NCI-H510A treated with DMSO at 0.1 percent for 48 hours (cell line): ENCODE measurements around the gene C10orf143.
"Not testable (repeated sequence)": the region's sequence is repeated elsewhere in the genome, so short reads cannot be mapped to it uniquely, and the experiment has no call there.

Source experiments
- DNase-seq: peaks from one replicate; lab custom pipeline; 2025; lab: John Stamatoyannopoulos, UW

Gene C10orf143

DNA sequence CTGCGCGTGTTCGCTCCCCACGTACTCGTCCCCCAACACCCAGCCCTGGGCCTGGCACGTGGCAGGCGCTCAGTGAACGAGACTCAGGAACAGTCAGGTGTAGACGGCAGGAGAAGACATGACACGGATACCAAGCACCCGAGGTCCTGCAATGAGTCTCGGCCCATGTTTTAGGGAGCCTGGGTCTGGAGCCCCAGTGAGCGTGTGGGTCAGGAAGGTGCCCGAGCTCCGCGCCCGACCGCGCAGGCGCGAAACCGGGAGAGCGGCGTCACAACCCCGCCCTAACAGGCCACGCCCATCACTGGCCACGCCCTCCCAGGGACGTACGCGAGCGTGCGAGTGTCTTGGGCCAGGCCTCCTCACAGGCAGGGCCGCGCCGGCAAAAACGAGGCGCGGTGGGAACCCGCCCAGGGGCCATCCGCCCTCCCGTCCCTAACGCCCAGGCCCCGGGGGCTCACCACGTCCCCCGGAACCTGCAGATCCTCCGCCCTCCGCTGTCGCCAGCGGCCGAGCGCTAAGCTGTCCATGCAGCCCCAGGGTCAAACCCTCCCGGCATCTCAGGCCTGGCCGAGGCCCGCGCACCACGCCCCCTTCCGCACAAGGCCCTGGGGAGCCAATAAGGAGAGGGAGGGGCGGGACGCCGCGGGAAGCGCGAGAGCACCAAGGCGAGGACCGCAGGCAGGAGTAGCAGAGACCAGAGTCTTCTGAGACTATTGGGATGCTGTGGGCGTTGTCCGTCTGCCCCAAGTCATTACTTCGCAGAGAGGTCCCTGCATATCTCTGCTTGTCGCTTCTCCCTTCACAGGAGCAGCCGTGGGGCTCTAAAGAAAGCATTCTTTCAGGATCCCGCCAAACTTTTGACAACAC, at the start of gene C10orf143:
Gene C10orf143 (minus strand): TSS at position 585 of the 867 bp plus-strand sequence. CDS start 58 bp downstream, at position 527.
- DNase-seq, result peak; percentile 93

DNA sequence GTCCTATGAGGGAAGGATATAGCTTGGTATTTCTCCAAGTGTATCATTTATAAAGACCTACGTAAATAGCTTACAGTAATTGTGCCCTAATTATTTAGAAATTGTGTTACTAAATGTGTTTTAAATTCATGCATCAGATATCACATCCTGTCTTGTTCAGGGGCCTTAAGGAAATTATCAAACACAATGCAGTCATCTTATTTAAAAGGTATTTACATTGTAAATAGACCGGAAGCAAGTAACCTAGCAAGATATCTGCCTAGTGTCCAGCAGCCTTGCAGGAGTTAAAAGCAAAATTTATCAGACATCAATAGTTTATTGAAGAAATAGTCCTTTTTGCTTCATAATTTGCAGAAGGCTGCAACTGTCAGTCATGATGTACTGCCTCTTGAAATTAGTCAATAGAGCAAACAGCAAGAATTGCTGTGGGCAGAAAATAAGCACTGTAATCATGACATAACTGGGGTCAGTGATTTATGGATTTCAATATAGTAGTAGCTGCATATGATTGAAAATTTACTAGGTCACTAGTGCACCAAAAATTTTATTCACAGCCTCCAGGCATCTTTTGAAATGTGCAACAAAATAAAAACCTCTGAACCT, 48.7 kb upstream of the C10orf143 start:
- no peak for DNase-seq

DNA sequence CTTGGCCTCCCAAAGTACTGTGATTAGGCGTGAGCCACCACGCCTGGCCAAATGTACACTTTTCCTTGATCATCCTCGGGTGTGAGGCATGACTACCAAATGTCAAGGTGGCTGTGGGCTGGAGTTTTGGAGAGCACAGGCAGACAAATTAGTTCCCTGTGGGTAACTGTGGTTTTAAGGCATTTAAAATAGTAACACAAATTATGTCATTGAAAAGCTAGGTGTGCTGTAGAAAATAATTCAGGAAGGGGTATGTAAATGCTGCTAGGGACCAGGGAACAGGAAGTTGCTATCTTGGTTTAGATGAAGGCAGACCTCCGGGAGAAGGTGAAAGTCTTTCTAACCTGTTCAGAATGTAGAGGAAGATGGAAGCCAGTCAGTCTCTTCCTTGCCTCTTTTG, 35.4 kb upstream of the C10orf143 start:
- no peak for DNase-seq

DNA sequence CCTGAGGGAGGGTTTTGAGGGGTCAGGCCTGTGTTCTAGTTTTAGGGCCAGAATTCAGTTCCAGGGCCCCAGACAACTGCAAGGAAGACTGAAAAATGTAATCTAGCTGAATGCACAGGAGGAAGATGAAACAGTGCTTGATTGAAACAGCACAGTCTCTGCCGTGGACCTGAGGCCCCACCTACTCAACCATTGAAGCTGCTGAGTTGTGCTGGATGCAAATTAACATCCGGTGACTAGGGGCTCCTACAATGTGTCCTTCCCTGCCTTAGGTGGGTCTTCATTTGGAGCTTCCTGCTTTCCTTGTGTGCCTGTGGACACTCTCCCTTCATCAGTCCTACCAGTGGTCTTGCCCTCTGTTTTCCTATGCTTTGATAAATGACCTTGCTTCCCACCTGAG, 31.2 kb upstream of the C10orf143 start:
- no peak for DNase-seq

DNA sequence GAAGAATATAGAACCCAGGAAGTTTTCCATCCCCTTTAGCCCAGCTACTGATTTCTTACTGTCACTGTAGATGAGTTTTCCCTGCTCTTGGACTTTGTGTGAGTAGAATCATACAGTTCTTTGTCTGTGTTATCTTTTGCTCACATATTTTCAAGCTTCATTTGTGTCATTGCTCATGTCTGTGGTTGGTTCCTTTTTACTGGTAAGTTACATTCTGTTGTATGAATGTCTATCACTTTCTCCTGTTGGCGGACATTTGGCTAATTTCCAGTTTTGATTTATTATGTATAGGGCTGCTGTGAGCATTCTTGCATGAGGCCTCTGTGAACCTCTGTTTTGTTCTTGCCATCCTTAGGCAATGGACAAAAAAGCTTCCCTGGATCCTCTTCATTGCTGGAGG, 30.8 kb upstream of the C10orf143 start:
- DNase-seq, result no peak

DNA sequence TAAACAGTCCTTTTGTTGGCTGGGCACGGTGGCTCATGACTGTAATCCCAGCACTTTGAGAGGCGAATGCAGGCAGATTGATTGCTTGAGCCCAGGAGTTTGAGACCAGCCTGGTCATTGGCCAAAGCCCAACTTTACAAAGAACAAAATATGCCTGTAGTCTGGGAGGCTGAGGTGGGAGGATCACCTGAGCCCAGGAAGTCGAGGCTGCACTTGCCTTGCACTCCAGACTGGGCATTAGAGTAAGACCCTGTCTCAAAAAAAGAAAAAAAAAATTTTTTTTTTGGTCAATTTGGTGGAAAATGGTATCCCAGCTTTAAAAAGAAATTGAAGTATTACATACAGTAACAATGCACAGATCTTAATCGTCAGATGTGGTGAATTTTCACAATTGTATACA, 30.4 kb upstream of the C10orf143 start:
- DNase-seq, result no peak

DNA sequence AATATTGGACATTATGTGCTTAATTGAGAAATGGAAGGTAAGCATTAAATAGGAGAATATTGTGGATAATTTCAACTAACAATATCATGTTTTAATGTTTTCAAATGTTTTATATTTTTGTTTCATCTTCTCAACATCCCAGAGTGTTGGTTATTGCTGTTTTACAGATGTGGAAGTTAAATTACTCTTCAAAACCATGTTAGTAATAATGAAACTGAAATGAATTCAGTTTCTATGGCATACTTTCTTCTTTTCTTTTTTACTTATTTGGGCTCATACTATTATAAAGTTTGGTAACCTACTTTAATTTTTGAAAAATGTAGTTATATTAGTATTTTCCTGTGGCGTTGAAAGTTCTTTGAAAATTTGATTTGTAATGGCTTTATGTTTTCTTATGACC, 29.8 kb upstream of the C10orf143 start:
- DNase-seq, result no peak

DNA sequence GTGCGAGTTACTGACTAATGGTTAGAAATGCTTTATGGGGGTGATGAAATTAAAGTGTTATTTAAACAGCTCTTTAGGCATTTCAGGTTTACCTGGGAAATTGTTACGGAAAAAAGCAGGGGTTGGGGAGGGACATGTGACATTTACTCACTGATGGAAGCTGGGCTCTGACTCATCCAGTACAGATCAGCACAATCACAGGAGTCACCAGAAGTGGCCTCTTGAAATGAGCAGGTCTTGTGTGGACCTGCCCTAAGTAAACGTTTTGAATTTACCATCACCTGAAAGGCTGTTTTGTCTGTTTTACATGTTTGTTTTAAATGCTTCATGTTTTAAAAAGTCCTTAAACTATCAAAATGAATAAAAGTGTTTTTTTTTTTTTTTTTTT, 27.8 kb upstream of the C10orf143 start:
- peak; percentile 87 for DNase-seq

DNA sequence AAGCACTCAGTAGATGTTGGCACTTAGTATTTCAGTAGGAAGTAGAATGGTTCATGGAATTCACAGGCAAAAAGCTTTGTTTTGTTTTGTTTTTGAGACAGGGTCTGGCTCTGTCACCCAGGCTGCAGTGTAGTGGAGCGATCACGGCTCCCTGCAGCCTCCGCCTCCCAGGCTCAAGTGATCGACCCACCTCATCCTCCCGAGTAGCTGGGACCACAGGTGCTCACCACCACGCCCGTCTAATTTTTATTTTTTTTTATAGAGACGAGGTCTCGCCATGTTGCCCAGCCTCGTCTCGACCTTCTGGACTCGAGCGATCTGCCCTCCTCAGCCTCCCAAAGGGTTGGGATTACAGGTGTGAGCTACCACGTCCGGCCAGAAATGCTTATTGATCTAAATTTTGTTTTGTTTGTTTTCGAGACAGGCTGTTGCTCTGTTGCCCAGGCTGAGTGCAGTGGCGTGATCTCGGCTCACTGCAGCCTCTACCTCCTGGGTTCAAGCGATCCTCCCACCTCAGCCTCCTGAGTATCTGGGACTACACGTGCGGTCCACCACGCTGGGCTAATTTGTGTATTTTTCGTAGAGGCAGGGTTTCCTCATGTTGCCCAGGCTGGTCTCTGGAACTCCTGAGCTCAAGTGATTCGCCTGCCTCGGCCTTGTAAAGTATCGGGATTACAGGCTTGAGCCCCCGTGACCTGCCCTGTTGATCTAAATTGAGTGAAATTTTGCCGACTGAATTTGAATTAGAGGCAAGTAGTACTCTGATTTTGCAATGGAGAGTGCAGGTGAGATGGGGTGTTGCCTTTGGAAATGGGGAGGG, 27.2 kb upstream of the C10orf143 start:
- DNase-seq, result no peak

DNA sequence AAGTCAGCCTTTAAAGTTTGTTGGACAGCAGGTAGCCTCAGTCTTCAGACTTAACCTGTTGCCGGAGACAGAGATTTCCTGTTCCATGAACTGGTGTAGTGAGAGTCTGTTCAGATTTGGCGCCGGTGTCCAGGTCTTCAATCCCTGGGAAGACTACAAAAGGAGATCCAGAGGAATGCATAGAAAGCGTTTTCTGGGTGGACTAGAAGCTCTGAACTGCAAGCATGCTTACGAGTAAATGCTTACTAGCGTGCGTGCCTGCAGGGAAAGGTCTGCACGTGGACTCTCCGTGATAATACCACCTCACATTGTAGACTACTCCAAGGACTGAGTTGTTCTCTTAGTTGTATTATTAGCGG, 26.4 kb upstream of the C10orf143 start:
- no peak for DNase-seq

DNA sequence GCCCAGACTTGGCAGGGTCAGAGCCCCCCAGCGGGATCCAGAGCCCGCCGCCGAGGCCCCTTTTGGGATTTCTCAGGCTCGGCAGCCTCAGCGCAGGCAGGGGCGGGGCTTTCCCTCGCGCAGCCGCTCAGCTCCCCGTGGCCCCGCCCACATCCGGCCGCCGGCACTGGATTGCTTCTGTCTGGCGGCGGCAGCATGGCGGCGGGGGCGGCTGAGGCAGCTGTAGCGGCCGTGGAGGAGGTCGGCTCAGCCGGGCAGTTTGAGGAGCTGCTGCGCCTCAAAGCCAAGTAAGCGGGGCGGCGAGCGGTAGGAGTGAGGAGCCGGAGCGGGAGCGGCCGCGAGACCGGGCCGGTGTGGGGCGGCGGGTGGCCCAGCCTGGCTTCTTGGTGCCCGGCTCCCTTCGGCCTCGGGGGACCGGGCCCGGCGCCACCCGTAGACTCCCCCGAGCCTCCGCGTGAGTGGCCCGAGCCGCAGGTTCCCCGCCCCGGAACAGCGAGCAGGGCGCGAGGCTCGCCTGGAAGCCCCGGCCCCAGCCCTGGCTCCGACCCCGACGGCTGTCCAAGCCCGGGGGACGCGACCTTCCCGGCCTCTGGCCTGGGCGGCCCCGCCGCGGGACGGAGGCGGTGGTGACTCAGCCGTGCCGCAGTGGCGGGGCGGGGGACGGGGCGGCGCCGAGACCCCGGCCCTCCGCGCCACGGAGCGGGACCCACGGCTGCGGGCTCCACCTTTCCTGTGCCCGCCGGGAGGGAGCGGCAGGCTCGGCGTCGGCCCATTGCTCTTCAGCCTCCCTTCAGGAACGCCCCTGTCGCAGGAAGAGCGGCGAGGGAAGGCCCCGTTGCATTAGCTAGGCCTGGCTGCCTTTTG, 25.8 kb upstream of the C10orf143 start, which contains the start of gene GLRX3:
Gene GLRX3 (plus strand): TSS at position 166 of the 864 bp plus-strand sequence. CDS start 30 bp downstream, at position 196.
- peak; percentile 79 for DNase-seq

DNA sequence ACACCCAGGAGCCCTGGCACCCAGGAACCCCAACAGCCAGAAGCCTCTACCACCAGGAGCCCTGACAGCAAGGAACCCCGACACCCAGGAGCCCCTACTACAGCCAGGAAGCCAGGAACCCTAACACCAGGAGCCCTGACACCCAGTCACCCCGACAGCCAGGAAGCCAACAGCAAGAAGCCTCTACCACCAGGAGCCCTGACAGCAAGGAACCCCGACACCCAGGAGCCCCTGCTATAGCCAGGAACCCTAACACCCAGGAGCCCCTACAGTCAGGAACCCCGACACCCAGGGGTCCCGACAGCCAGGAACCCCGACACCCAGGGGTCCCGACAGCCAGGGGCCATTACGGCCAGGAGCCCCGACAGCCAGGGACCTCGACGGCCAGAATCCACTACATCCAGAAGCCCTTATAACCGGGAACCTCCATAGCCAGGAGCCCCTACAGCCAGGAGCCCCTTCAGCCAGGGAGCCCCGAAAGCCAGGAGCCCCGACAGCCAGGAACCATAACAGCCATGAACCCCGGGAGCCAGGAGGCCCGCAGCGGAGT, 25.1 kb upstream of the C10orf143 start:
- DNase-seq, result no peak

DNA sequence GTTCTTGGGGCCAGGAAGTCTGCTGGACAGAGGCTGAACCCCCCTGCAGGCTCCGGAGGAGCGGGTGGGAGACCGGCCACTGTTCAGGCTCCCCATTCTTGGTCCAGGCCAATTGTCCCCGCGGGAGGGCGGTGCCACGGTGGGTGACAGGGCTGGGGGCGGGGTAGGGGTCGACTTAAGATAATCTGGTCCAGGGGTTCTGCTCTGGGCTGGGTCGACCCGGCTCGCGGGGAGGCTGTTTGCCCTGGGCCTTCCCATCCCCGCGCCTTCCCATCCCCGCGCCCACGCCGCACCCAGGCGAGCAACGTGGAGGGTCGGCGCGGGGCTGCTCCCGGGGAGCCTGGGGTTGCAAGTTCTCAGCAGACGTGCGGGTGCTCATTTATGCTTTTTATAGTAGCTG, 18.3 kb upstream of the C10orf143 start:
- DNase-seq, result no peak

DNA sequence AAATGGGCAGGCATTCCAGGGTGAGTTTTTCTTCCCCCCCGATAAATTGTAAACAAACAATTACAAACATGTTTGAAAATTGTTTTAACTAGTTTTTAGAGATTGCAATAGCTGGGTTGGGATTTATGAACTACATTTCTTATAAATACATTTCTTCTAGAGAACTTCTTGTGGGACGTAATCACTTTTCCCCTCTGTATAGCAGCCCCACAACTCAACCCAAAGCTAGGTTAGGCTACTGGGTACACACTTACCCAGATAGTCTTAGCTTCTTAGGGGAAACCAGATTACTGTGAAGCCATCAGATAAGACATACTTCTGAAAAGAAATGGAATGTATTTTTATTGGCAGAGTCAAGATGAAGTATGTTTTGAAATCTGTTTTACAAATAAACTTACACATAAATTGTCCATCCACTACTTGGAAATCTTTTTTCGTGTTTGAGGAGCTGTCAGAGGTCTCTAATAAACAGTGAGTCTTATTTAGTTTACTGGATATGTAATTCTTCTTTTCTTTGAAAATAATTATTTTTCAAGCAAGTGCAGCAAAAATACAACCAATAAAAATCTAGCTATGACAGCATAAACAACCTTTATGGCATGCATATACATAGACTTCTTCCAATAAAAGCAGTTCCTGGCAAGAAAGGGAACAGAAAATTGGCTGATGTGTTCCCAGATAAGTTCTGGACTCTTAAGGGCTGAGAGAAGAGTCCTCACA, 17.6 kb upstream of the C10orf143 start:
- no peak for DNase-seq

DNA sequence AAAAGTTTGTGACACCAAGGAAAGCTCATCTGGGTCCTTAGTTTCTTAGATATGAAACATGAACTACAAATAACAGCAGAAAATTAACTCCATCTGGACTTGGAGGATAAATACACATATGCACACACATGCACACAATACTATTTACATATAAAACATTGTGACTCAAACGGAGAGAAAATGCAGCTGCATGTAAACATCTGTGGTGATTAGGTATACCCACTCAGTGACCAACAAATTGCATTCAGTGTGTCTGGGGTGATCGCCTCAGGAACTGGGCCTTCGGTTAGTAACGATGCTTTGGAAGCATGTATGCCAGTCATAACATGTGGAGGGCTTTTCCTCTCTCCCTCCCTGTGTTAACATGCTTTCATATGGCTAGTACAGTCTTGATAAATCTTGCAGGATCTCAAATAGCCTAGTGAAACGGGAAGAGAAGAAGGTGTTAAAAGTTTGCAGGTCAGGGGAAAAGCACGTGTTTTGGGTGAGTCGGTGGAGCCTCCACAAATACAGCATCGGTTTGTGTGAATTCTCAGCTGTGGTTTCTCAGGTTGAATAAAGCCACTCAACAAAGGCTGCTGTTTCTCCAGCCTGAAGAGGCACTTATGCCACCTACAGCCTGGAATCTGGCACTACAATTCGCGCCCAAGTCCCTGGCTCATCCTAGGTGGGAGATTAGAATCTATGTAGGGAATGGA, 16.9 kb upstream of the C10orf143 start:
- DNase-seq, result peak; percentile 59

DNA sequence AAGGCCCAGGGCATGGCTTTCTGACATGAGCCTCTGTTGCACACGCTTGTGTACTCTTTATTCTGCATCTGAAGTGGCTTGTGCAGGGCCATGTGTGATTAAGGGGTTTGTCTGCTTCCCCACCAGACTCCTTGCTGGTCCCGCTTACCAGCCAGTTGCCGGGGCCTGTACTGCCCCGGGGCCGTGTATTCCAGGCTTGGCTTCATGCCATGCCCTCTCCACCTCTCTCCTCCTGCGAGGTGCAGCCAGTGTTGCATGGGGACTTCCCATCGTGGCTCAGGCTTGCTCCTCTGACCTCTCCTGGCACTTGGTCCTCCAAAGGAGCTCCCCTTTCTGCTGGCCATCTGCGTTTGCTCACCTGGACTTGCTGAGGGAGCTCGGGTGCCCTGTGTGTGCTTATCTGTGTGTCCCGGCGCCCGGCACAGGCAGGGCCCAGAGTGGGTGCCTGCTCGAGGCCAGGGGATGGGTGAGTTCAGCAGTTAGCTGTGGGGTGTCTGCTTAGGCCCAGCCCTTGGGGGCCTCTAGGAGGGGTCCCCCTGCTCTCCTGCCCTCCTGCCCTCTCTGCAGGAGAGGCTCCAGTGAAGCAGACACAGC, 11.0 kb upstream of the C10orf143 start:
- no peak for DNase-seq

DNA sequence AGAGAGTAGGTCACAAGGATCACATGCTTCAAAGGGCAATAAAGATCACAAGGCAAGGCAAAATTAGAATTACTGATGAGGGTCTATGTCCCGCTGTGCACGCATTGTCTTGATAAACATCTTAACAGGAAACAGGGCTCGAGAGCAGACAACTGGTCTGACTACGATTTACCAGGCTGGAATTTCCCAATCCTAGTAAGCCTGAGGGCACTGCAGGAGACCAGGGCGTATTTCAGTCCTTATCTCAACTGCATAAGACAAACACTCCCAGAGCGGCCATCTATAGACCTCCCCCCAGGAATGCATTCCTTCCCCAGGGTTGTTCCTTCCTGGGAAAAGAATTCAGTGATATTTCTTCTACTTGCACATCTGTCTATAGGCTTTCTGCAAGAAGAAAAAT, 6.9 kb upstream of the C10orf143 start:
- not testable (repeated sequence) for DNase-seq

DNA sequence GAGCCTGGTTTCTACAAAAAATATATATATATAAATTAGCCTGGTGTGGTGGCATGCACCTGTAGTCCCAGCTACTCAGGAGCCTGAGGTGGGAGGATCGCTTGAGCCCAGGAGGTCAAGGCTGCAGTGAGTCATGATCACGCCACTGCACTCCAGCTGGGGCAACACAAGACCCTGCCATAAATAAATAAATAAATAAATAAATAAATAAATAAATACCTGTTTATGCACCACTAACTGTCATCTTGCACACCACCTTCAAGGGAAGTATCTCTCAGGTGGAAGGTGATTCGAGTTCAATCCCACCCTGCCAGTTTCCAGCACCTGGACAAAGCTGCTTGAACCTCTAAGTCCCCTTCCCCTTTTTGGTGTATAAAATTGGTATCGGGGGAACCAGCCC, 6.3 kb upstream of the C10orf143 start:
- not testable (repeated sequence) for DNase-seq

DNA sequence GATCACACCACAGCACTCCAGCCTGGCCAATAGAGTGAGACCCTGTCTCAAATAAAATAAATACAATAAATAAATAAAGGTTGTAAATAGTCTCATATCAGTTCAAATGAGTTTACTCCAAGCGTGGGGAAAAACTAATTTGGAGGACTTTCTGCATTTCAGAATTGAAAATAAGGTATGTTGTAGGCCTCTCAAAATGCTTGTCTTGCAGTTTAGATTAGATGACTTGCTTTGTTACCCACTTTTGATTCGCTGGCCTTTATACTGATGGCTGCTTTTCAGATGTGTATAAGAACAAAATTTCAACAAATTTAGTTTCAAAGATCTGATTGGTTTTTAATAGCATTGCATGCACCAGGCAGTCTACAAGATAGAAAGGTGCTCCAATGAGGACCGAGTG, 2.2 kb upstream of the C10orf143 start:
- DNase-seq, result no peak

DNA sequence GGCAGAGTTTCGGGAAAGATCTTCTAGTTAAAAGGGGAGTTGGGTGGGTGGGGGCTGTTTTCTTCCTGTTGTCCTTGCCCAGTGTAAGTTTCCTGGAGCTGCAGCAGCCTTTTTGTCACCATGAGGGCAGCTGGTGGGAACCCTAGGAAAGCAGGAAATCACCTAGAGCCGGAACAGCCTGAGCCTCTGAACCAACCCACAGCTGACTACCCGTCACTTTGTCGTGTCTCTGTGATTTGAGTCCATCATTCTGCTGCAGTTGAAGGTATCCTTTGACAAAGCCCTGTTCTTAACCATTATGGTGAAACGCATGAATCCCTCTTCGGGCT, 1.2 kb upstream of the C10orf143 start:
- DNase-seq, result no peak
